PC-9 (cell line): ENCODE measurements around the gene ZNF146.

Experiments used
- EZH2 ChIP-seq: fragments of 200-600 bp; sonication (generic); IDR thresholded peaks from 2 replicates; pipeline ENCODE4 v1.8.0; 2017; ENCODE audit warnings: antibody characterized with exemption, low read depth
- TF ChIP-seq, protein P1 (sequence below): fragments of 200-600 bp; sonication (generic); conservative IDR thresholded peaks from 2 replicates; pipeline ENCODE4 v1.6.1; 2017; ENCODE audit warnings: mixed run types, antibody characterized with exemption, mild to moderate bottlenecking, moderate library complexity

DNA sequence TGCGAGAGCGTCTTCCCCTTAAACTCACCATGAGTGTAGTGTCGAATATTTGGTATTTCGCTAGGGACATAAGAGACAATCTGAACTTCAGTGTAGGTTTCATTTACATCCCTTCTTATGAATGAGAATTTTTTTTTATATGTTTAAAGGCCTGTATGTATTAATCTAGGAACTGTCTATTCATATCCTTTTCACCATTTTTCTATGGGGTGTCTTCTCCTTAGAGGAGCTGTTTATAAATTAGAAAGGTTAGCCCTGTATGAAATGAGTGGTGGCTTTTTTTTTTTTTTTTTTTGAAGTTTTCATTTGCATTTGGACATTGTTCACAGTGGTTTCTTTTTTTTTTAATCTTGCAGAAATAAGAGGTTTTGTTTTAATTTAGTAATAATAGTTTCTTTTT lies 7.6 kb downstream of the ZNF146 start:
- TF ChIP-seq, protein P1, sequence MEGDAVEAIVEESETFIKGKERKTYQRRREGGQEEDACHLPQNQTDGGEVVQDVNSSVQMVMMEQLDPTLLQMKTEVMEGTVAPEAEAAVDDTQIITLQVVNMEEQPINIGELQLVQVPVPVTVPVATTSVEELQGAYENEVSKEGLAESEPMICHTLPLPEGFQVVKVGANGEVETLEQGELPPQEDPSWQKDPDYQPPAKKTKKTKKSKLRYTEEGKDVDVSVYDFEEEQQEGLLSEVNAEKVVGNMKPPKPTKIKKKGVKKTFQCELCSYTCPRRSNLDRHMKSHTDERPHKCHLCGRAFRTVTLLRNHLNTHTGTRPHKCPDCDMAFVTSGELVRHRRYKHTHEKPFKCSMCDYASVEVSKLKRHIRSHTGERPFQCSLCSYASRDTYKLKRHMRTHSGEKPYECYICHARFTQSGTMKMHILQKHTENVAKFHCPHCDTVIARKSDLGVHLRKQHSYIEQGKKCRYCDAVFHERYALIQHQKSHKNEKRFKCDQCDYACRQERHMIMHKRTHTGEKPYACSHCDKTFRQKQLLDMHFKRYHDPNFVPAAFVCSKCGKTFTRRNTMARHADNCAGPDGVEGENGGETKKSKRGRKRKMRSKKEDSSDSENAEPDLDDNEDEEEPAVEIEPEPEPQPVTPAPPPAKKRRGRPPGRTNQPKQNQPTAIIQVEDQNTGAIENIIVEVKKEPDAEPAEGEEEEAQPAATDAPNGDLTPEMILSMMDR, result no peak
- no peak for TF ChIP-seq EZH2
